Heart left ventricle (tissue), 16 donors: ENCODE measurements around the gene LNPEP. TPM values are rescaled to one million over a fixed set of nuclear protein-coding genes. Genes with fewer than 3 reads are reported as not detected.

Source experiments
- ATAC-seq, 4 donors: fragments of 200-7000 bp; cut with Tn5 transposase; one replicate each; pipeline ENCODE4 v1.9.1; 2020 to 2022; ENCODE audit warnings: moderate library complexity in 4 of 4, mild to moderate bottlenecking in 3 of 4, moderate number of reproducible peaks in 1 of 4
- DNase-seq, 5 donors: peaks; one replicate each; pipeline ENCODE4 v3.0.0-alpha.2; 2020
- H3K27ac ChIP-seq, 12 donors: fragments of 200-600 bp; sonication (generic) in 4 of 12; one replicate each; pipeline versions ENCODE4 v1.5.0 to v1.8.0; 2016 to 2022; ENCODE audit warnings: mild to moderate bottlenecking in 2 of 12
- H3K27me3 ChIP-seq, 9 donors: fragments of 200-600 bp; sonication (generic) in 2 of 9; one replicate each; pipeline versions ENCODE4 v1.5.1 to v1.8.0; 2016 to 2022; ENCODE audit warnings: mild to moderate bottlenecking in 3 of 9
- H3K36me3 ChIP-seq, 9 donors: fragments of 200-600 bp; sonication (generic) in 2 of 9; one replicate each; pipeline versions ENCODE4 v1.5.0 to v1.8.0; 2018 to 2022; ENCODE audit warnings: mild to moderate bottlenecking in 2 of 9
- H3K4me1 ChIP-seq, 12 donors: fragments of 200-600 bp; sonication (generic) in 4 of 12; one replicate each; pipeline versions ENCODE4 v1.5.0 to v1.8.0; 2016 to 2022; ENCODE audit warnings: mild to moderate bottlenecking in 3 of 12
- H3K4me3 ChIP-seq, 12 donors: fragments of 200-600 bp; sonication (generic) in 4 of 12; one replicate each; pipeline versions ENCODE4 v1.5.0 to v1.8.0; 2017 to 2022; ENCODE audit warnings: mild to moderate bottlenecking in 9 of 12, moderate library complexity in 4 of 12
- H3K9me3 ChIP-seq, 12 donors: fragments of 200-600 bp; sonication (generic) in 4 of 12; one replicate each; pipeline versions ENCODE4 v1.5.0 to v1.8.0; 2016 to 2022; ENCODE audit warnings: mild to moderate bottlenecking in 1 of 12
- POLR2A ChIP-seq, 2 donors: fragments of 450-650 bp; IDR thresholded peaks; one replicate each; pipeline ENCODE4 v1.6.1; 2017; ENCODE audit warnings: antibody characterized with exemption in 2 of 2, mild to moderate bottlenecking in 2 of 2, moderate library complexity in 2 of 2
- WGBS, 4 donors: extraction: QIAGEN DNeasy Blood & Tissue Kit in 2 of 4; methylation state at CpG; one replicate each; pipeline versions ENCODE4 v1.1.5 to v1.1.7; 2013 to 2018; 5-methylcytosine and 5-hydroxymethylcytosine counted together
- intact Hi-C, 10 donors: fragments of 100-400 bp; cut with DNase I; formaldehyde crosslinking; loops; one replicate each; pipeline versions ENCODE4 v1.11.1 to v1.14.2; 2022
- polyA plus RNA-seq, 2 donors: library from polyadenylated mRNA; stranded (reverse); fragments of 200-250 nt; gene quantifications; one replicate each; pipeline ENCODE4 v1.2.3, GENCODE V29; 2013
- total RNA-seq, 9 donors: library from RNA; depleted of rRNA in 2 of 9; stranded (reverse); fragments of >200 nt in 2 of 9; fragmentation: NEBNext Ultra II Directional in 3 of 9; extraction: Animal tissue kit (Norgen Biotek cat#: 25700) in 3 of 9; gene quantifications; one replicate each; pipeline versions ENCODE4 v1.1.0 to v1.2.4, GENCODE V29; 2016 to 2023
- donor health status: ischemic (EF 13 %, LVEDD 7.1; RV severe dilation, severe dysfunction).
- donor health status: healthy with polysubstance abuse.
- donor health status: DM: no; HTN: yes; CAD: no.
- donor health status: DM: no; HTN: no; CAD: no.
- donor health status: ischemic (EF 25% LVEDD 6.9; RV normal size, moderate dysfunction).
- donor health status: ischemic (EF 25% LVEDD 5.7; RV mildly dilated, moderate dysfunction).
- donor health status: healthy.
- donor health status: DM: yes; HTN: yes; CAD: no.
- donor health status: ischemic (EF 35%, LVEDD 5.7; RV mildly dilated, moderate dysfunction).
- donor health status: nonischemic (EF 11% LVEDD 7.7; RV severe dilation, severe dysfunction).
- donor health status: DM: yes; HTN: yes; CAD: no.
- donor health status: PGD.
- donor health status: ischemic (EF 29% LVEDD 5.4; RV normal size, mild dysfunction).
- donor health status: nonischemic (EF 23%, LVEDD 6.1; RV moderate dilation, normal function).

LNPEP gene
- total and polyA plus RNA-seq, 11 donors, result 8.6 to 82.2 (median 53.1) TPM

DNA sequence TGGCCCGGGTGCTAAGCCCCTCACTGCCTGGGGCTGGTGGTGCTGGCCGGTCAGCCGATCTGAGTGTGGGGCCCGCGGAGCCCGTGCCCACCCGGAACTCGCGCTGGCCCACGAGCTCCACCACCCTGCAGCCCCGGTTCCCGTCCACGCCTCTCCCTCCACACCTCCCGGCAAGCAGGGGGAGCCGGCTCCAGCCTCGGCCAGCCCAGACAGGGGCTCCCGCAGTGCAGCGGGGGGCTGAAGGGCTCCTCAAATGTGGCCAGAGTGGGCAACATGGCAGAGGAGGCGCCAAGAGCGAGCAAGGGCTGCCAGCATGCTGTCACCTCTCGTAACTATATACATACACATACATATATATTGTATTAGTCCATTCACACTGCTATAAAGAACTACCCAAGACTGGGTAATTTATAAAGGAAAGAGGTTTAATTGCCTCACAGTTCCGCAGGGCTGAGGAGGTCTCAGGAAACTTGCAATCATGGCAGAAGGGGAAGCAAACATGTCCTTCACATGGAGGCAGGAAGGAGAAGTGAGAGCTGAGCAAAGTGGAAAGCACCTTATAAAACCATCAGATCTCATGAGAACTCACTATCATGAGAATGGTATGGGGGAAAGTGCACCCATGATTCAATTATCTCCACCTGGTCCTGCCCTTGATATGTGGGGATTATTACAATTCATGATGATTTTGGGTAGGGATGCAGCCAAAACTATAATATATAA, 149.7 kb downstream of the LNPEP start:
- no peaks in the 10 kb centered on the region for H3K27me3 ChIP-seq
- intact Hi-C loops, result no loop called here
- no peak overlapping the region for H3K27ac ChIP-seq
- 87 to 97% (median 94%) methylated on average over 8 to 22 of the region's 22 CpGs for WGBS, 4 donors
- no peaks in the 10 kb centered on the region for H3K9me3 ChIP-seq
- no peak for ATAC-seq
- no peak for DNase-seq
- TF ChIP-seq POLR2A (IDR thresholded peaks at IDR 0.05), result no peak
- H3K4me3 ChIP-seq, result no peak overlapping the region
- peaks cover 0 to 9% (median 0%) of the 10 kb centered on the region in 12 donors for H3K4me1 ChIP-seq
- H3K36me3 ChIP-seq, result no peaks in the 10 kb centered on the region

Other genes with a start within 250 kb of the LNPEP start
- 100 to 1,000 TPM in 1 of 9 donors, 10 to 100 TPM in 8; 25.9 to 119 (median 39.1) TPM for gene ERAP1, start 128.1 kb upstream of the LNPEP start, total RNA-seq
- 10 to 100 TPM in 1 of 2 donors, 1 to 10 TPM in 1; 3.2 to 12.9 TPM for gene ERAP1, start 128.1 kb upstream of the LNPEP start, polyA plus RNA-seq
- gene ERAP2, start 59.6 kb upstream of the LNPEP start, total RNA-seq, result 10 to 100 TPM in 1 of 9 donors, 1 to 10 TPM in 8; 2.7 to 30.5 (median 7.0) TPM
- 1 to 10 TPM in 1 of 2 donors, under 1 TPM in 1; 0.99 to 7.5 TPM for gene ERAP2, start 59.6 kb upstream of the LNPEP start, polyA plus RNA-seq
- gene LIX1, start 206.5 kb downstream of the LNPEP start, total RNA-seq, result under 1 TPM in 3 of 9 donors, not detected in 6; 0.12 to 0.33 (median 0.22) TPM
- gene LIX1, start 206.5 kb downstream of the LNPEP start, polyA plus RNA-seq, result not detected
- gene RIOK2, start 247.2 kb downstream of the LNPEP start, total RNA-seq, result 10 to 100 TPM in 8 of 9 donors, 1 to 10 TPM in 1; 8.2 to 23.6 (median 16.9) TPM
- gene RIOK2, start 247.2 kb downstream of the LNPEP start, polyA plus RNA-seq, result 10 to 100 TPM; 10.0 to 20.8 TPM